HTR-8/SVneo (cell line): ENCODE results near the gene CCT7.

Experiments used
- DNase-seq: peaks from one replicate; pipeline ENCODE4 v3.0.0; 2011; ENCODE audit warnings: low spot score, mixed read lengths; ENCODE audit not compliant: insufficient read length
- FAIRE-seq: peaks from 2 replicates; lab custom pipeline; 2011; peaks lifted over from hg19 to GRCh38; lab: Jason Lieb, UNC

CCT7 gene

GRCh38 chr2:73266061-73266901, 32.2 kb downstream of the CCT7 start:
- no peak for DNase-seq
- FAIRE-seq = no peak

GRCh38 chr2:73267008-73267407, 32.9 kb downstream of the CCT7 start:
- DNase-seq (no peak), FAIRE-seq (peak; percentile 64)

GRCh38 chr2:73268366-73268829, 34.3 kb downstream of the CCT7 start:
- DNase-seq (no peak), FAIRE-seq (no peak)

- DNase-seq (no peak), FAIRE-seq (no peak)
These were observed 35.0 kb downstream of the CCT7 start for GRCh38 chr2:73268830-73269685.

GRCh38 chr2:73269686-73270465, 35.8 kb downstream of the CCT7 start:
- FAIRE-seq = no peak
- no peak for DNase-seq

GRCh38 chr2:73272270-73272669, 38.2 kb downstream of the CCT7 start:
- no peak for DNase-seq
- no peak for FAIRE-seq

- FAIRE-seq (no peak), DNase-seq (no peak)
These were observed 45.7 kb downstream of the CCT7 start for GRCh38 chr2:73279852-73280251.

GRCh38 chr2:73281244-73281643, 47.1 kb downstream of the CCT7 start:
- no peak for FAIRE-seq
- no peak for DNase-seq

GRCh38 chr2:73282924-73283544, 48.9 kb downstream of the CCT7 start:
- DNase-seq (no peak), FAIRE-seq (no peak)

- DNase-seq (no peak), FAIRE-seq (peak; percentile 65)
These were observed 49.6 kb downstream of the CCT7 start for GRCh38 chr2:73283545-73284295.

GRCh38 chr2:73284296-73285158, 50.4 kb downstream of the CCT7 start, which contains the start of gene FBXO41:
FBXO41 (minus strand) TSS chr2:73284478; CDS start chr2:73269630, 14,848 bp downstream.
- peak; percentile 78 for DNase-seq
- peak; percentile 76 for FAIRE-seq

GRCh38 chr2:73285159-73285739, 51.1 kb downstream of the CCT7 start:
- DNase-seq (no peak), FAIRE-seq (peak; percentile 87)

GRCh38 chr2:73286134-73286655, 52.1 kb downstream of the CCT7 start:
- DNase-seq (no peak), FAIRE-seq (peak; percentile 33)

- FAIRE-seq (no peak), DNase-seq (no peak)
These were observed 55.2 kb downstream of the CCT7 start for GRCh38 chr2:73289304-73289703.

- FAIRE-seq (no peak), DNase-seq (peak; percentile 38)
These were observed 56.1 kb downstream of the CCT7 start for GRCh38 chr2:73290049-73290839.

GRCh38 chr2:73291093-73291460, 57.0 kb downstream of the CCT7 start:
- FAIRE-seq (no peak), DNase-seq (peak; percentile 60)
